Loucy (cell line): ENCODE data around the gene FHAD1.

Experiments used
- H2AFZ ChIP-seq: fragments of 200-600 bp; sonication (generic); 2 replicates; pipeline ENCODE4 v1.6.0; 2016; ENCODE audit warnings: antibody characterized with exemption, mild to moderate bottlenecking, low read length, moderate library complexity
- H3F3A ChIP-seq: fragments of 200-600 bp; 2 replicates; pipeline ENCODE4 v1.6.0; 2016; ENCODE audit warnings: antibody characterized with exemption, low read depth, mild to moderate bottlenecking
- H3K27me3 ChIP-seq: fragments of 200-600 bp; sonication (generic); 2 replicates; pipeline ENCODE4 v1.6.1; 2014; ENCODE audit warnings: low read length, mild to moderate bottlenecking; ENCODE audit not compliant: insufficient read depth, poor library complexity, severe bottlenecking
- H3K36me3 ChIP-seq: fragments of 200-600 bp; sonication (generic); 2 replicates; pipeline ENCODE4 v1.6.1; 2016; ENCODE audit warnings: low read length; ENCODE audit not compliant: insufficient read depth
- H3K4me1 ChIP-seq: fragments of 200-600 bp; sonication (generic); 2 replicates; pipeline ENCODE4 v1.5.1; 2014; ENCODE audit warnings: low read length, mild to moderate bottlenecking; ENCODE audit not compliant: insufficient read depth, poor library complexity, severe bottlenecking
- H3K4me2 ChIP-seq: fragments of 200-600 bp; sonication (generic); 2 replicates; pipeline ENCODE4 v1.6.0; 2014; ENCODE audit warnings: antibody characterized with exemption, low read length, low read depth, mild to moderate bottlenecking; ENCODE audit not compliant: poor library complexity, severe bottlenecking
- H3K4me3 ChIP-seq: fragments of 200-600 bp; sonication (generic); 2 replicates; pipeline ENCODE4 v1.5.1; 2014; ENCODE audit warnings: low read length, mild to moderate bottlenecking, mixed read lengths; ENCODE audit not compliant: poor library complexity, severe bottlenecking
- H3K79me2 ChIP-seq: fragments of 200-600 bp; sonication (generic); 2 replicates; pipeline ENCODE4 v1.6.1; 2014; ENCODE audit warnings: low read length; ENCODE audit not compliant: insufficient read depth
- H3K9ac ChIP-seq: fragments of 200-600 bp; sonication (generic); 2 replicates; pipeline ENCODE4 v1.6.0; 2014; ENCODE audit warnings: mild to moderate bottlenecking, low read depth, low read length, moderate library complexity; ENCODE audit not compliant: poor library complexity, severe bottlenecking
- H3K9me2 ChIP-seq: fragments of 200-600 bp; sonication (generic); replicated peaks from 2 replicates; pipeline ENCODE4 v1.6.1; 2016; ENCODE audit warnings: low read depth, low read length, mixed read lengths
- H3K9me3 ChIP-seq: fragments of 200-600 bp; sonication (generic); 2 replicates; pipeline ENCODE4 v1.6.1; 2014; ENCODE audit warnings: mild to moderate bottlenecking, antibody characterized with exemption, low read length, low read depth; ENCODE audit not compliant: insufficient read depth
- H4K20me1 ChIP-seq: fragments of 200-600 bp; sonication (generic); 2 replicates; pipeline ENCODE4 v1.6.0; 2014; ENCODE audit warnings: antibody characterized with exemption, low read length, mild to moderate bottlenecking; ENCODE audit not compliant: insufficient read depth, poor library complexity, severe bottlenecking
- EZH2phosphoT487 ChIP-seq: fragments of 200-600 bp; IDR thresholded peaks from 2 replicates; pipeline ENCODE4 v1.6.1; 2018; ENCODE audit warnings: antibody characterized with exemption, mild to moderate bottlenecking, moderate library complexity, borderline replicate concordance
- TF ChIP-seq, protein P1 (sequence below): fragments of 200-600 bp; sonication (generic); conservative IDR thresholded peaks from 2 replicates; pipeline ENCODE4 v1.5.1; 2014; ENCODE audit warnings: mild to moderate bottlenecking, antibody characterized with exemption, low read length

The FHAD1 gene

DNA sequence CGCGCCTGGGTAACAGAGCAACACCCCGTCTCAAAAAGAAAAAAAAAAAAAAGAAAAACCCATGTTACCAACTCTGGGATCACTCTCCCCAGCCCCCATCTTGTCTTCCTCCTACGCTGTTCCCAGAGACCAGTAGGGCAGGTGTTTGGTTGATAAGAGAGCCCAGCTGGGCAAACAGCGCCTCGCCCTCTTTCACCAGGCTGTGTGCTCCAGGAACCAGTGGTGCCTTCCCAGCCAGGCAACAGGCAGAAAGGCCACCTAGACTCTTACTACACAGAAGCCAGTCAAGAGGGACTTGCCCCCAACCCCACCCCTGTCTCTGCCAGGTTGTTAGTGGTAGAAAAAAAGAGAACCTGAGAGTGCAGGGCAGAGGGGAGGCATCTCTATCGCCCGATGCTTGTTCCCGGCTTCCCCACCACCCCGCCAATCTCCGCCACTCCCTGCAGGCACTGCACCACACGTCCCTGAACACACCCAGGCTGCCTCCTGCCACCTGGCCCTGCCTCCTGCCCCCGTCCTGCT is 177.2 kb downstream of the FHAD1 start:
- Histone ChIP-seq H2AFZ (no peak overlapping the region), H3K36me3 (peaks cover 12% of the 10 kb centered on the region; the same call in 1 of the 2 replicates), H3K79me2 (peaks cover 22% of the 10 kb centered on the region; the same call in 1 of the 2 replicates), H3K4me1 (no peaks in the 10 kb centered on the region), H3K9me3 (no peaks in the 10 kb centered on the region), H3F3A (no peaks in the 10 kb centered on the region), H3K27me3 (no peaks in the 10 kb centered on the region), H4K20me1 (peaks cover 9% of the 10 kb centered on the region), H3K4me2 (no peak overlapping the region), H3K9ac (no peak overlapping the region), H3K4me3 (no peak overlapping the region), H3K9me2 (no peaks in the 10 kb centered on the region)
- TF ChIP-seq, protein P1, sequence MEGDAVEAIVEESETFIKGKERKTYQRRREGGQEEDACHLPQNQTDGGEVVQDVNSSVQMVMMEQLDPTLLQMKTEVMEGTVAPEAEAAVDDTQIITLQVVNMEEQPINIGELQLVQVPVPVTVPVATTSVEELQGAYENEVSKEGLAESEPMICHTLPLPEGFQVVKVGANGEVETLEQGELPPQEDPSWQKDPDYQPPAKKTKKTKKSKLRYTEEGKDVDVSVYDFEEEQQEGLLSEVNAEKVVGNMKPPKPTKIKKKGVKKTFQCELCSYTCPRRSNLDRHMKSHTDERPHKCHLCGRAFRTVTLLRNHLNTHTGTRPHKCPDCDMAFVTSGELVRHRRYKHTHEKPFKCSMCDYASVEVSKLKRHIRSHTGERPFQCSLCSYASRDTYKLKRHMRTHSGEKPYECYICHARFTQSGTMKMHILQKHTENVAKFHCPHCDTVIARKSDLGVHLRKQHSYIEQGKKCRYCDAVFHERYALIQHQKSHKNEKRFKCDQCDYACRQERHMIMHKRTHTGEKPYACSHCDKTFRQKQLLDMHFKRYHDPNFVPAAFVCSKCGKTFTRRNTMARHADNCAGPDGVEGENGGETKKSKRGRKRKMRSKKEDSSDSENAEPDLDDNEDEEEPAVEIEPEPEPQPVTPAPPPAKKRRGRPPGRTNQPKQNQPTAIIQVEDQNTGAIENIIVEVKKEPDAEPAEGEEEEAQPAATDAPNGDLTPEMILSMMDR, result no peak

DNA sequence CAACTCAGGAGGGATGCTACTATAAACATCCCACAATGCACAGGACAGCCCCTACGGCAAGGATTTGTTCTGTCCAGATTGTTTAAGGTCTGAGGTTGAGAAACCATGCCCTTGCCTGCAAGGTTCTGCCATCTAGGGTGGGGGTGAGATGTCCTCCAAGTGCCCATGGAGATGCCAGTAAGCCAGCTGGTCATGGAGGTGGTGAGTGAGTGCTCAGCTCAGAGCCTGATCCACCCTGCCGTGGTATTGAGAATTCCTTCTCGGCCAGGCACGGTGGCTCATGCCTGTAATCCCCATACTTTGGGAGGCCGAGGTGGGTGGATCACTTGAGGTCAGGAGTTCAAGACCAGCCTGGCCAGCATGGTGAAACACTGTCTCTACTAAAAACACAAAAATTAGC is 178.0 kb downstream of the FHAD1 start:
- Histone ChIP-seq H3K4me3 (no peak overlapping the region), H4K20me1 (peaks cover 9% of the 10 kb centered on the region), H3K79me2 (peaks cover 14% of the 10 kb centered on the region; the same call in 1 of the 2 replicates), H2AFZ (no peak overlapping the region), H3K4me1 (no peaks in the 10 kb centered on the region), H3F3A (no peaks in the 10 kb centered on the region), H3K36me3 (peaks cover 12% of the 10 kb centered on the region; the same call in 1 of the 2 replicates), H3K9ac (no peak overlapping the region), H3K27me3 (no peaks in the 10 kb centered on the region), H3K9me3 (no peaks in the 10 kb centered on the region), H3K9me2 (no peaks in the 10 kb centered on the region), H3K4me2 (no peak overlapping the region)
- no peak for TF ChIP-seq EZH2phosphoT487
- TF ChIP-seq, protein P1, result no peak

DNA sequence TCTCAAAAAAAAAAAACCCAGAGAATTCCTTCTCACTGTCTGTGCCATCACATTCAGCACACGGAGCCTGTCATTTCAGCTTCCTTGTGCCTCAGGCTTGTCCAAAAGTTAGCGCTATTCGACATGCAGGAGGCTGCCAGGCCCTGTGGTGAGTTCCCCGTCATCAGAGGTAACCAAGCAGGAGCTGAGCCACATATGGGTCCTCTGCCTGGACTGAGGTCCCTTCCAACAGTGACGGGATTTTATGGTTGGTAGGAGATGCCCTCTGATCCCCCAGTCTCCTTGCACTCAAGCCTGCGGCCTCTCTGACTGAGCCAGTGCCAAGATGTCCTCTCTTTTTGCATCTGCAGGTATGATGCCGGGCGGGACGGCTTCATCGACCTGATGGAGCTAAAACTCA is 178.5 kb downstream of the FHAD1 start:
- peaks cover 9% of the 10 kb centered on the region for H4K20me1 ChIP-seq
- TF ChIP-seq, protein P1, result no peak
- TF ChIP-seq EZH2phosphoT487, result no peak
- H3K9ac ChIP-seq, result no peak overlapping the region
- no peak overlapping the region for H3K4me2 ChIP-seq
- H2AFZ ChIP-seq, result no peak overlapping the region
- H3K27me3 ChIP-seq, result no peaks in the 10 kb centered on the region
- no peaks in the 10 kb centered on the region for H3K4me1 ChIP-seq
- H3K36me3 ChIP-seq, result peaks cover 12% of the 10 kb centered on the region; the same call in 1 of the 2 replicates
- no peaks in the 10 kb centered on the region for H3K9me3 ChIP-seq
- no peaks in the 10 kb centered on the region for H3F3A ChIP-seq
- no peaks in the 10 kb centered on the region for H3K9me2 ChIP-seq
- peaks cover 13% of the 10 kb centered on the region; the same call in 1 of the 2 replicates for H3K79me2 ChIP-seq
- no peak overlapping the region for H3K4me3 ChIP-seq
